HCT116 (cell line): ENCODE measurements around the gene MST1. TPM values are rescaled to one million over a fixed set of nuclear protein-coding genes. Genes with fewer than 3 reads are reported as not detected.
A peak's percentile ranks its signal among the peaks of the same experiment; 100 is the strongest.

Experiments used
- ATAC-seq: fragments of 200-7000 bp; cut with Tn5 transposase; 2 replicates; pipeline ENCODE4 v1.9.1; 2020; ENCODE audit warnings: mild to moderate bottlenecking, moderate library complexity
- BruUV-seq: library from RNA; stranded (reverse); fragments of 400-500 nt; replicated peaks from 2 replicates; lab custom pipeline; 2021; lab: Mats Ljungman, UMichigan
- CTCF ChIA-PET: fragments of 300-600 bp; sonication (Branson Sonifier 250); formaldehyde crosslinking; loops from one replicate; lab custom pipeline; 2021; ENCODE audit warnings: antibody characterized with exemption; lab: Charles Lee
- POLR2A ChIA-PET: fragments of 300-600, 350-600 bp; sonication (Branson Sonifier 250); formaldehyde crosslinking; loops from one replicate; lab custom pipeline; 2021; ENCODE audit warnings: antibody characterized with exemption; lab: Charles Lee
- RAD21 ChIA-PET, 2 experiments: fragments of 300-600 bp; sonication (Branson Sonifier 250); formaldehyde crosslinking; loops; one replicate each; lab custom pipeline; 2023; ENCODE audit warnings: low total read pairs in 2 of 2; ENCODE audit not compliant: uncharacterized antibody in 2 of 2, unreplicated experiment in 2 of 2, low non-redundant PET in 1 of 2; lab: Charles Lee
- DNase-seq: peaks from one replicate; pipeline ENCODE4 v3.0.0-alpha.2; 2010; ENCODE audit warnings: low read depth, low spot score
- H2AFZ ChIP-seq: fragments of 200-600 bp; shearing (Covaris generic), sonication (generic); 2 replicates; pipeline ENCODE4 v1.6.1; 2017; ENCODE audit warnings: low read depth, mixed run types, mixed read lengths, antibody characterized with exemption, low read length; ENCODE audit not compliant: poor library complexity, severe bottlenecking
- H3K27ac ChIP-seq: 2 replicates; pipeline ENCODE4 v1.5.1; 2012; ENCODE audit warnings: low read depth, low read length
- H3K27me3 ChIP-seq: fragments of 200-600 bp; sonication (generic); 2 replicates; pipeline ENCODE4 v1.6.1; 2016; ENCODE audit warnings: mixed run types, low read length, mixed read lengths; ENCODE audit not compliant: insufficient read depth
- H3K36me3 ChIP-seq, 2 experiments: fragments of 200-500 bp in 1 of 2; fragments of 200-600 bp in 1 of 2; sonication (Bioruptor generic) in 1 of 2; sonication (generic) in 1 of 2; 2 replicates each; pipeline versions ENCODE4 v1.5.1 to v1.6.1; 2014 to 2016; ENCODE audit warnings: low read length in 2 of 2, inconsistent platforms in 1 of 2, mixed read lengths in 1 of 2, mixed run types in 1 of 2; ENCODE audit not compliant: insufficient read depth in 2 of 2, control insufficient read depth in 1 of 2
- H3K4me1 ChIP-seq, 2 experiments: fragments of 200-600 bp in 1 of 2; sonication (generic) in 1 of 2; 2 replicates each; pipeline versions ENCODE4 v1.5.1 to v1.6.1; 2012 to 2017; ENCODE audit warnings: low read length in 2 of 2, inconsistent platforms in 1 of 2, mild to moderate bottlenecking in 1 of 2, mixed read lengths in 1 of 2, mixed run types in 1 of 2, moderate library complexity in 1 of 2; ENCODE audit not compliant: insufficient read depth in 2 of 2, control insufficient read depth in 1 of 2
- H3K4me2 ChIP-seq: fragments of 200-600 bp; sonication (generic); 2 replicates; pipeline ENCODE4 v1.6.1; 2017; ENCODE audit warnings: mixed run types, low read length, mixed read lengths
- H3K4me3 ChIP-seq, 2 experiments: fragments of 200-600 bp in 1 of 2; sonication (generic) in 1 of 2; replicated peaks in 1 of 2; 2 replicates each; pipeline ENCODE4 v1.5.1; 2011 to 2016; ENCODE audit warnings: low read length in 2 of 2, control low read depth in 1 of 2, low read depth in 1 of 2, mild to moderate bottlenecking in 1 of 2, mixed read lengths in 1 of 2, mixed run types in 1 of 2
- H3K79me2 ChIP-seq: fragments of 200-600 bp; sonication (generic); 2 replicates; pipeline ENCODE4 v1.6.1; 2017; ENCODE audit warnings: mild to moderate bottlenecking, mixed run types, low read length, moderate library complexity, mixed read lengths; ENCODE audit not compliant: insufficient read depth
- H3K9ac ChIP-seq: fragments of 200-600 bp; sonication (generic); 2 replicates; pipeline ENCODE4 v1.6.1; 2016; ENCODE audit warnings: low read length, mixed read lengths
- H3K9me2 ChIP-seq: fragments of 200-600 bp; sonication (generic), shearing (Covaris generic); 2 replicates; pipeline ENCODE4 v1.6.1; 2017; ENCODE audit warnings: mixed run types, mild to moderate bottlenecking, moderate library complexity; ENCODE audit not compliant: insufficient read depth
- H3K9me3 ChIP-seq, 2 experiments: fragments of 200-500 bp in 1 of 2; fragments of 200-600 bp in 1 of 2; sonication (Bioruptor generic) in 1 of 2; sonication (generic) in 1 of 2; 2 replicates each; pipeline ENCODE4 v1.6.1; 2014 to 2017; ENCODE audit warnings: low read length in 2 of 2, mixed read lengths in 2 of 2, inconsistent platforms in 1 of 2, low read depth in 1 of 2, mild to moderate bottlenecking in 1 of 2, mixed run types in 1 of 2, moderate library complexity in 1 of 2; ENCODE audit not compliant: control insufficient read depth in 1 of 2, insufficient read depth in 1 of 2
- H4K20me1 ChIP-seq: fragments of 200-600 bp; sonication (generic), shearing (Covaris generic); 2 replicates; pipeline ENCODE4 v1.6.1; 2017; ENCODE audit warnings: mixed run types, mild to moderate bottlenecking, moderate library complexity; ENCODE audit not compliant: insufficient read depth
- CBX3 ChIP-seq: IDR thresholded peaks from 2 replicates; pipeline ENCODE4 v1.6.1; 2012; ENCODE audit warnings: low read depth
- CTCF ChIP-seq, 3 experiments: fragments of 200-600 bp in 1 of 3; sonication (generic) in 1 of 3; IDR thresholded peaks in 2 of 3; conservative IDR thresholded peaks in 1 of 3; 2 replicates each; pipeline ENCODE4 v1.5.1; 2012 to 2017; ENCODE audit warnings: low read depth in 2 of 3, low read length in 2 of 3, antibody characterized with exemption in 1 of 3, borderline replicate concordance in 1 of 3, control low read depth in 1 of 3, mild to moderate bottlenecking in 1 of 3, mixed read lengths in 1 of 3, mixed run types in 1 of 3, moderate library complexity in 1 of 3; ENCODE audit not compliant: insufficient read depth in 1 of 3
- EGR1 ChIP-seq: IDR thresholded peaks from 2 replicates; pipeline ENCODE4 v1.6.1; 2012; ENCODE audit warnings: low read depth
- ELF1 ChIP-seq: IDR thresholded peaks from 2 replicates; pipeline ENCODE4 v1.6.1; 2012; ENCODE audit warnings: low read depth, borderline replicate concordance
- EZH2 ChIP-seq: fragments of 200-600 bp; sonication (generic); IDR thresholded peaks from 2 replicates; pipeline ENCODE4 v1.6.1; 2017; ENCODE audit warnings: antibody characterized with exemption, mixed run types
- REST ChIP-seq: IDR thresholded peaks from 2 replicates; pipeline ENCODE4 v1.6.1; 2012; ENCODE audit warnings: low read depth
- ZNF274 ChIP-seq: fragments of 200-500 bp; sonication (Bioruptor generic); IDR thresholded peaks from 2 replicates; pipeline ENCODE4 v1.6.1; 2014; ENCODE audit warnings: mild to moderate bottlenecking, low read depth, low read length, inconsistent platforms
- intact Hi-C: fragments of 100-400 bp; cut with micrococcal nuclease; formaldehyde crosslinking; loops from 2 replicates; pipeline ENCODE4 v1.10.0; 2022
- total RNA-seq: library from RNA; stranded (reverse); gene quantifications from one replicate; pipeline ENCODE4 v1.2.1, GENCODE V29; 2021; ENCODE audit not compliant: unreplicated experiment

The MST1 gene
- total RNA-seq, 1 experiment from 2014 or later: 15.4 TPM

DNA sequence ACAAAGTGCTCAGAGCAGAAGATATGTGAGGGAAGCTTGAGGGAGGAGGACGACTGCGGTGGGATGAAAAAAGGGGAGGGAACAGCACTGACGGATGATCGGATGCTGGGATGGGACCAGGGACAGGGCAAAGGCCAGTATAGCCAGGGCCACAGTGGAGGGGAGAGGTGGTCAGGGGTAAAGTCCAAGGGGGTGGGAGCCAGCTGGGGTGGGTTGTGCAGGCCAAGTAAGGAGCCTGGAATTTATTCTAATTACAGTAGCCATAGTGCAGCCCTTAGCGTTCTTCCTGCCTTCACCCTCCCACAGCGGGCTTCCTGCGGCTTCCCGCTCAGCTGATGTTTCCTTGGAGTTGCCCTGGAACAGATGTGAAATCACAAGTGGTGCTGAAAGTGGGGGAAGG lies 22.7 kb downstream of the MST1 start:
- no peaks in the 10 kb centered on the region for H3K79me2 ChIP-seq
- DNase-seq: no peak
- no peaks in the 10 kb centered on the region for H3K9me2 ChIP-seq
- H4K20me1 ChIP-seq: no peaks in the 10 kb centered on the region
- no peaks in the 10 kb centered on the region for H3K27me3 ChIP-seq
- intact Hi-C loops: no loop called here
- no peak overlapping the region for H2AFZ ChIP-seq
- TF ChIP-seq CTCF (IDR thresholded peaks at IDR 0.05 in 2 of 3, conservative IDR thresholded peaks at IDR 0.05 in 1 of 3; ENCODE audit: borderline replicate concordance in 1 of 3, insufficient read depth in 1 of 3, low read depth in 2 of 3, low read length in 2 of 3): no peak
- H3K4me2 ChIP-seq: no peak overlapping the region
- H3K4me1 ChIP-seq: peaks cover 0 to 25% of the 10 kb centered on the region in 2 experiments; a peak in 3 of 4 replicates
- BruUV-seq: no TSS peak
- ChIA-PET CTCF (interaction anchor here (0.9 kb wide), 1 partner anchor 127 kb away, joined by 3 read pairs; no protein-coding TSS in a partner anchor), RAD21 (no interaction called here), POLR2A (no interaction called here)
- no peak for ATAC-seq
- H3K9ac ChIP-seq: no peak overlapping the region
- H3K4me3 ChIP-seq: no peak overlapping the region
- no peaks in the 10 kb centered on the region for H3K9me3 ChIP-seq
- H3K27ac ChIP-seq: no peak overlapping the region
- H3K36me3 ChIP-seq: no peaks in the 10 kb centered on the region

DNA sequence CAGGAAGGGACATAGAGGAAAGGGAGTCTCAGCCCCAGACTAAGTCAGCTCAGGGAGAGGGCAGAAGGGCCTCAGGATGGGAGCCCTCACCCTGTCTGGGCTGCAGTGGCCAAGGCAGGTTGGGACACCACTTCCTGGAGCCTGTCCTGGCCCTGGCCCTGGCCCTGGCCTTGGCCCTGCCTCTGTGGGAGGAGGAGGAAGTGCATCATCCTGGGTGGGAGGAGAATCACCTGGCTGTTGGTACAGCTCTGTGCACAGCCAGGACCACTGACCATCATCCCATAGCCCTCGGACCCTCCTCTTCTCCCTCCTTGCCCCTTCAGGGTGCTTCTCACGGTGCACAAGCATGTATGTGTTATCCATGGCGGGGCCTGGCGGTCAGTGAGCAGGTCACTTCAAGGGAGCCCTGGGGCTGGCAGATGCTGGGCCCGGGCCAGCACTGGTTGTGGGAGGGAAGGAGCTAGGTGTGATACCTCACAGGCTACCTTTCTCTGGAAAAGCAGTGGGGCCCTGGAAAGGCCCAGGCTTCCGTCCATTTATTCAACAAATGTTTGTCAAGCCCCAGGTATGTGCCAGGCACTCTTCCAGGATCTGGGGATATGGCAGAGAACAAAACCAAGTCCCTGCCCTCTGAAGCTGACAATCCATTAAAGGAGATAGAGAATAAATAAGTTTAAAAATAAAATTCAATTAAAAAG lies 23.3 kb downstream of the MST1 start:
- intact Hi-C loops: no loop called here
- Histone ChIP-seq H3K9ac (no peak overlapping the region), H3K4me1 (peaks cover 0 to 26% of the 10 kb centered on the region in 2 experiments; a peak in 2 of 4 replicates), H3K36me3 (no peaks in the 10 kb centered on the region), H3K4me3 (no peak overlapping the region), H3K9me3 (no peaks in the 10 kb centered on the region), H4K20me1 (no peaks in the 10 kb centered on the region), H3K27me3 (no peaks in the 10 kb centered on the region), H3K79me2 (no peaks in the 10 kb centered on the region), H3K9me2 (no peaks in the 10 kb centered on the region), H3K27ac (no peak overlapping the region), H2AFZ (no peak overlapping the region), H3K4me2 (no peak overlapping the region)
- ChIA-PET RAD21 (no interaction called here), CTCF (interaction anchor here (1.0 kb wide), 1 partner anchor 126 kb away, joined by 4 read pairs; no protein-coding TSS in a partner anchor), POLR2A (no interaction called here)
- no peak for DNase-seq
- BruUV-seq: no TSS peak
- TF ChIP-seq ZNF274: no peak
- TF ChIP-seq CBX3: no peak
- TF ChIP-seq REST: no peak
- no peak for TF ChIP-seq EGR1
- TF ChIP-seq EZH2: no peak
- TF ChIP-seq ELF1: no peak
- peak; percentile 41; the same call in 1 of the 2 replicates for ATAC-seq
